Fibroblast of skin of scalp (primary cell): Measurements from ENCODE around the gene KBTBD13.
"Not testable (repeated sequence)": the region's sequence is repeated elsewhere in the genome, so short reads cannot be mapped to it uniquely, and the experiment has no call there.

ENCODE experiments used
- DNase-seq: peaks from one replicate; pipeline ENCODE4 v3.0.0-alpha.2; 2013

The KBTBD13 gene

DNA sequence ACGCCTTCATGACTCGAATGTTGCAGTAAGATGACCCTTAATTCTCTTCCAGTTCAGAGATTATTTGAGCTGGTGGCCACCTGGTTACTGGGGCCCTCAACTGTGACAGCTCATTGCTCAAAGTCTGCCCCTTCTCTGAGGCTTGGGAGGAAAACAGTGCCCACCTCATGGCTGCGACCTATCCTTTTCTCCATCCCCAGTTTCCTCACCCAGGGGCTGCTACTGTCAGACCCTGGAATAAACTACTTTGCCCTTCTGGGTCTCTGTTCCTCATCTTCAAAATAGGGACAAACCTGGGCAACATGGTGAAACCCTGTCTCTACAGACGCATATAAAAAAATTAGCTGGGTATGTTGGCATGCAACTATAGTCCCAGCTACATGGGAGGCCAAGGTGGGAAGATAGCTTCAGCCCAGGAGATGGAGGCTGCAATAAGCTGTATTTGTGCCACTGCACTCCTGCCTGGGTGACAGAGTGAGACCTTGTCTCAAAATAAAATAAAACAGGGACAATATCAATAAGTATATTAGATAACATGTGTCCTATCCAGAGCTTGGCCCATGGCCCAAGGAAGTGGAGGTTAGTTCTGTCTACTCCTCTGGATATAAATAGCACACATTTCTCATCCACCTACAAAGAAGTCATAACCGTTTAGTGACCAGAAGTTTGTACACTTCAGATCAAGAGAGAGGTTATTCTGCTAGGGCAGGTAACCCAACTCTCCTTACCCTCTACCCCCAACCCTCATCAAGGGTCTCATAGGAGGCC is 6.6 kb upstream of the KBTBD13 start:
- no peak for DNase-seq

- no peak for DNase-seq
Observed at GRCh38 chr15:65071381-65071811, 5.2 kb upstream of the KBTBD13 start.

DNA sequence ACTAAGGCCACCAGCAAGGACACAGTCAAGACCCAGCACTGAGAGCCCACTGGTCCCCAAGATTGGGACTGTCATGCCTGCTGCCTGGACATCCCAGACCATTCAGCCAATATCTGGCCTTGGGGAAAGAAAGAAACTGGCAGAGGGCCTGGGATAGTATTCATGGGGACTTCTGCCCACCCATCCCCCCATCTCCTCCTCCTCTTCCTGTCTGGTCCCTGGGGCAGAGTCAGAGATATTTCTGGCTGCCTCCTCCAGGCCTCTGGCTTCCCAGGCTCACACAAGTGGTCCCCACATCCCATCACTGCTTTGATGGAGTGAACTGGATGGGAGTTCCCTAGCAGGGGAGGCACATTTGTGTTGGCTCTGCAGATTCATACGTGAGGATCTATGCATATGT is 4.5 kb upstream of the KBTBD13 start:
- peak; percentile 69 for DNase-seq

- no peak for DNase-seq
Observed at GRCh38 chr15:65072617-65073016, 3.9 kb upstream of the KBTBD13 start.

DNA sequence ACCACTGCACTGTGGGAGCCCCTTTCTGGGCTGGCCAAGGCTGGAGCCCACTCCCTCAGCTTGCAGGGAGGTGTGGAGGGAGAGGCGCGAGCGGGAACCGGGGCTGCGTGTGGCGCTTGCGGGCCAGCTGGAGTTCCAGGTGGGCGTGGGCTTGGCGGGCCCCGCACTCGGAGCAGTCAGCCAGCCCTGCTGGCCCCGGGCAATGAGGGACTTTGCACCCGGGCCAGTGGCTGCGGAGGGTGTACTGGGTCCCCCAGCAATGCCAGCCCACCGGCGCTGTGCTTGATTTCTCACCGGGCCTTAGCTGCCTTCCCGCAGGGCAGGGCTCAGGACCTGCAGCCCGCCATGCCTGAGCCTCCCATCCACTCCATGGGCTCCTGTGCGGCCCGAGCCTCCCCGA is 1.6 kb upstream of the KBTBD13 start:
- DNase-seq, result not testable (repeated sequence)

DNA sequence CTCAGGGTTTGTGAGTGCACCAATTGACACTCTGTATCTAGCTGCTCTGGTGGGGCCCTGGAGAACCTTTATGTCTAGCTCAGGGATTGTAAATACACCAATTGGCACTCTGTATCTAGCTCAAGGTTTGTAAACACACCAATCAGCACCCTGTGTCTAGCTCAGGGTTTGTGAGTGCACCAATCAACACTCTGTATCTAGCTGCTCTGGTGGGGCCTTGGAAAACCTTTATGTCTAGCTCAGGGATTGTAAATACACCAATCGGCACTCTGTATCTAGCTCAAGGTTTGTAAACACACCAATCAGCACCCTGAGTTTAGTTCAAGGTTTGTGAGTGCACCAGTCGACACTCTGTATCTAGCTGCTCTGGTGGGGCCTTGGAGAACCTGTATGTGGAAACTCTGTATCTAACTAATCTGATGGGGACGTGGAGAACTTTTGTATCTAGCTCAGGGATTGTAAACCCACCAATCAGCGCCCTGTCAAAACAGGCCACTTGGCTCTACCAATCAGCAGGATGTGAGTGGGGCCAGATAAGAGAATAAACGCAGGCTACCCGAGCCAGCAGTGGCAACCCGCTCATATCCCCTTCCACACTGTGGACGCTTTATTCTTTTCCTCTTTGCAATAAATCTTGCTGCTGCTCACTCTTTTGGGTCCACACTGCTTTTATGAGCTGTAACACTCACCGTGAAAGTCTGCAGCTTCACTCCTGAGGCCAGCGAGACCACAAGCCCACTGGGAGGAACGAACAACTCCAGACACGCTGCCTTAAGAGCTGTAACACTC is 745 bp upstream of the KBTBD13 start:
- DNase-seq, result not testable (repeated sequence)

GRCh38 chr15:65077291-65077980 is 890 bp downstream of the KBTBD13 start:
- no peak for DNase-seq

GRCh38 chr15:65077981-65078352 is 1.4 kb downstream of the KBTBD13 start:
- peak; percentile 53 for DNase-seq

- DNase-seq, result no peak
Observed at GRCh38 chr15:65079580-65079979, 3.0 kb downstream of the KBTBD13 start.

DNA sequence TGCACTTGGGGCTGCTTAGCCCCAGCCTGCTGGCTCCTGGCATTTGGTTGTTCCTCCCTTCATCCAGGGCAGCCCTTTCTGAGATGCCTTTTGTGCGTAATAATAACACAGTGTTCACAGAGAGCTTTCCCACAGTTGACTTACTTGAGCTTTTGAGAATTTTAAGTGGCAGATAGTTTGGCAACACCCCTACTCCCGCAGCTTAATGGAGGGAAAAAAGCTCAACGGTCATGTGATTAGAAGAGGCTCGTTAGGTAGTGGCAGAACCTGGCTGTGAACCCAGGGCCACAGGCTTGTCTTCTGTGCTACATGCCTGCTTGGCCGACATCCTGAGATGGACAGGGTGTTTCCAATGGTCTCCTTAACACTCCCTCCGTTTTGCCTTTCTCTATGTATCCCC is 4.7 kb downstream of the KBTBD13 start:
- DNase-seq, result no peak

GRCh38 chr15:65081758-65082157 is 5.2 kb downstream of the KBTBD13 start:
- DNase-seq, result no peak

GRCh38 chr15:65082303-65082953 is 5.9 kb downstream of the KBTBD13 start:
- no peak for DNase-seq

GRCh38 chr15:65083262-65083701 is 6.7 kb downstream of the KBTBD13 start:
- DNase-seq, result no peak

GRCh38 chr15:65084500-65085206 is 8.1 kb downstream of the KBTBD13 start:
- no peak for DNase-seq

- no peak for DNase-seq
Observed at GRCh38 chr15:65085207-65085753, 8.7 kb downstream of the KBTBD13 start.

GRCh38 chr15:65085990-65086679 is 9.6 kb downstream of the KBTBD13 start:
- DNase-seq, result no peak

DNA sequence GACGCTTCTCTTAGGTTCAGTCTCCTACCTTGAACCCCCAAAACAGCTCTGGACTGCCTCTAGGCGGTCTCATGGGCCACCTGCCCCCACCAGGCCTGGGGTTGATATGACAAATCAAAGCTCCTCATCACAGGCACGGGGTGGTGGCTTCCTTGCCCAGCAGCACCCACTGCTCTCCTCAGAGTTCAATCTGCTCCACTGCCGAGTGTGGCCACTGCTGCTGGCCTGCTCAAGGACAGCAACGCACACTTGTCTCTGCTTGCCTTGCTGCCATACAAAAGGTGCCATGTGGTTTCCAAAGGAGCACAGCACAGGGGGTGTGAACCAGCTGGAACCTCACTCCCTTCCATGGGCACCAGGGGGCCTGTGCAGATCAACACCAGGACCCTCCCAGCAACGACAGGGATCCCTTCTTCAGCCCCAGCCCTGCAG is 10.2 kb downstream of the KBTBD13 start:
- no peak for DNase-seq

DNA sequence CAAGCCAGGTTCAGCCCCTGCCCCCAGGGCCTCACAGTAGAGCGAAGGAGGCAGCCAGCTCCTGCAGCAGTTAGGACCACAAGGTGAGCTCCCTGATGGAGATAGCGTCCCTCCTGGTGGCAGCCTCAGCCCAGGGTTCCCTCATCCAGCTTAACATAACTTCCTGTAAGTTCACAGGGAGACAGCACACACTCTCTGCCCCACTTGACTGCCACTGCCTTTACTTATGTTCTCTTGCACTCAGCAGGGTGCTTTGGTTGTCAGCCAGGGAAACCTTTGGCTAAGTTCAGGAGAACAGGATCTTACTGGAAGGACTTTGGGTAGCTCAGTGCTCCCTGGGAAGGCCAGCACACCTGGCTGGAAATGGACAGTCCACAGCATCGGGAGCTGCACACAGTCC is 10.9 kb downstream of the KBTBD13 start:
- DNase-seq, result no peak

DNA sequence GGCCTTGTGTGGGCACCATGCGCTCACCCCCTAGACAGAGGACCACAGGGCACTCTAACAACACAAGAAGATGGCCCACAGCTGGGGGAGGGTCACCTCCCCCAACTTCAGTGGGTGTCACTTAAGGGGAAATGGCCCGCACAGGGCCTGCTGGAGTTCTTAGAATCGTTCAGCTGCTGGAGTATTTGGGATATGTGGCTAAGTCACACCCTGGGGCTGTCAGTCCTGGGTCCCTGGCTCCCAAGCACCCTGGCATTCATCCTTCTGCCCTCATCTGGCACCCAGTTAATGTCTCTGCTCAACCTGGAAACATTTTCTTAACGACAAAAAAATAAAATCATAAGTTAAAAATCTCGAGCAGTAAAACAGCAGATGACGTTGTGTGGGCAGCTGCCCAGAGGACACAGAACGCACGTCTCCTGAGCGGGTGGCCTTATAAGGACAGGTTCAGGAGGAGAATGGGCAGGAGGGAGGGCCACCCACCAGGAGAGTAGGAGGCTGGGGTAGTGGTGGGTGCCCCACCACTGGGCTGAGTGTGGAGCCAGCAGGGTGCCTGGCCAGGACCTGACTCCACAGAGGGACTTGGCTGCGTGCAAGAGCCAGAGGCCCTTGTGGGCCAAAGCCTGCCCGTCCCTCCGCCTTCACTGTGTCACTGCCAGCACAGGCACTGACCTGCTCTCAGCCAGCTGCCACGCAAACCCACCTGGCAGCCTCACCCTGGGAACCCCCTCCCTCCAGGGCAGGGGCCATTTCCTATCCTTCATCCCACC is 11.5 kb downstream of the KBTBD13 start:
- DNase-seq, result no peak

DNA sequence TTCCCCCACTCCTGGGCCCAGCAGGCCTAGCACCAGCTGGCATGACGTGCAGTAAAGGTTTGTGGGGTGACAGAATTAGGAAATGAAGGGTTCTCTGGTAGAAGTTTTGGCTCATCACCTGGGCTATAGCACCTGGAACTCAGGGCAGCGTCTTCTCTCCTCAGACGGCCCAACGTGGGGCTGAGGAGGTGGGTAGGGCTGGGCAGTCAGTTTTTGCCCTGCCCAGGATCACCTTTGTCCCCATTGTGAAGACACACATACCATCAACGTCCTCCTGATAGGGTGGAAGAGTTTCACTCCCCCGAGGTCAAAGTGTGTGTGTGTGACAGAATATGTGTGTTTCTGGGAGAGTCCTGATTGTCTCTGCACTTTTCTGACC is 12.1 kb downstream of the KBTBD13 start:
- no peak for DNase-seq
